Liver (tissue), 9 donors: Measurements from ENCODE around the gene ATP2B2. TPM values are rescaled to one million over a fixed set of nuclear protein-coding genes. Genes with fewer than 3 reads are reported as not detected.

Experiments used
- DNase-seq: peaks from one replicate; pipeline ENCODE4 v3.0.0-alpha.2; 2017; ENCODE audit warnings: low spot score
- H3K27ac ChIP-seq, 2 donors: one replicate each; pipeline ENCODE4 v1.7.0; 2013; ENCODE audit warnings: inconsistent platforms in 2 of 2, low read length in 2 of 2, control low read depth in 1 of 2, low read depth in 1 of 2, mild to moderate bottlenecking in 1 of 2
- H3K27me3 ChIP-seq, 4 donors: one replicate each; pipeline versions ENCODE4 v1.6.1 to v1.7.0; 2013; ENCODE audit warnings: low read length in 3 of 4, inconsistent platforms in 1 of 4, mild to moderate bottlenecking in 1 of 4, moderate library complexity in 1 of 4; ENCODE audit not compliant: control insufficient read depth in 4 of 4, insufficient read depth in 4 of 4
- H3K36me3 ChIP-seq, 4 donors: one replicate each; pipeline versions ENCODE4 v1.6.1 to v1.7.0; 2013; ENCODE audit warnings: low read length in 3 of 4, mild to moderate bottlenecking in 3 of 4, low read depth in 1 of 4, moderate library complexity in 1 of 4; ENCODE audit not compliant: control insufficient read depth in 4 of 4, insufficient read depth in 3 of 4
- H3K4me1 ChIP-seq, 4 donors: one replicate each; pipeline versions ENCODE4 v1.6.1 to v1.7.0; 2013; ENCODE audit warnings: low read length in 3 of 4, mild to moderate bottlenecking in 3 of 4, moderate library complexity in 1 of 4; ENCODE audit not compliant: control insufficient read depth in 4 of 4, insufficient read depth in 4 of 4
- H3K4me3 ChIP-seq, 3 donors: one replicate each; pipeline versions ENCODE4 v1.6.1 to v1.7.0; 2013; ENCODE audit warnings: low read length in 3 of 3, control low read depth in 1 of 3, low read depth in 1 of 3, mild to moderate bottlenecking in 1 of 3
- H3K9ac ChIP-seq, 2 donors: one replicate each; pipeline ENCODE4 v1.7.0; 2013; ENCODE audit warnings: low read length in 2 of 2, mild to moderate bottlenecking in 2 of 2, moderate library complexity in 2 of 2, control low read depth in 1 of 2, low read depth in 1 of 2
- H3K9me3 ChIP-seq, 4 donors: one replicate each; pipeline versions ENCODE4 v1.6.1 to v1.7.0; 2013; ENCODE audit warnings: low read length in 3 of 4; ENCODE audit not compliant: control insufficient read depth in 4 of 4
- EGR1 ChIP-seq, 2 donors: IDR thresholded peaks; 2 replicates each; pipeline ENCODE4 v1.6.1; 2016 to 2018; ENCODE audit warnings: antibody characterized with exemption in 2 of 2, low read depth in 2 of 2
- FOXA1 ChIP-seq: IDR thresholded peaks from 2 replicates; pipeline ENCODE4 v1.6.1; 2016; ENCODE audit warnings: antibody characterized with exemption
- FOXA2 ChIP-seq: IDR thresholded peaks from 2 replicates; pipeline ENCODE4 v1.6.1; 2016; ENCODE audit warnings: antibody characterized with exemption
- GABPA ChIP-seq, 2 donors: IDR thresholded peaks in 1 of 2; conservative IDR thresholded peaks in 1 of 2; 2 replicates each; pipeline ENCODE4 v1.6.1; 2016; ENCODE audit warnings: antibody characterized with exemption in 2 of 2, mild to moderate bottlenecking in 1 of 2, moderate library complexity in 1 of 2
- HNF4A ChIP-seq, 2 donors: conservative IDR thresholded peaks; 2 replicates each; pipeline ENCODE4 v1.6.1; 2016; ENCODE audit warnings: antibody characterized with exemption in 2 of 2, mild to moderate bottlenecking in 2 of 2
- HNF4G ChIP-seq: IDR thresholded peaks from 2 replicates; pipeline ENCODE4 v1.6.1; 2016; ENCODE audit warnings: antibody characterized with exemption
- JUND ChIP-seq, 2 donors: IDR thresholded peaks; 2 replicates each; pipeline ENCODE4 v1.6.1; 2016; ENCODE audit warnings: antibody characterized with exemption in 2 of 2
- NR2F2 ChIP-seq: IDR thresholded peaks from 2 replicates; pipeline ENCODE4 v1.6.1; 2016; ENCODE audit warnings: antibody characterized with exemption
- RAD21 ChIP-seq, 2 donors: IDR thresholded peaks; 2 replicates each; pipeline ENCODE4 v1.6.1; 2016; ENCODE audit warnings: antibody characterized with exemption in 2 of 2, mild to moderate bottlenecking in 2 of 2
- RXRA ChIP-seq, 2 donors: IDR thresholded peaks; 2 replicates each; pipeline ENCODE4 v1.6.1; 2017 to 2018; ENCODE audit warnings: antibody characterized with exemption in 2 of 2, mild to moderate bottlenecking in 1 of 2
- TAF1 ChIP-seq: conservative IDR thresholded peaks from 2 replicates; pipeline ENCODE4 v1.6.1; 2016; ENCODE audit warnings: antibody characterized with exemption, mild to moderate bottlenecking
- YY1 ChIP-seq: IDR thresholded peaks from 2 replicates; pipeline ENCODE4 v1.6.1; 2016; ENCODE audit warnings: antibody characterized with exemption, mild to moderate bottlenecking
- WGBS: extraction: QIAGEN DNeasy Blood & Tissue Kit; methylation state at CpG from one replicate; pipeline ENCODE4 v1.1.7; 2013; 5-methylcytosine and 5-hydroxymethylcytosine counted together
- polyA plus RNA-seq, 2 donors: library from polyadenylated mRNA; stranded (reverse) in 1 of 2; unstranded in 1 of 2; fragments of 200-250 nt in 1 of 2; fragments of >200 nt in 1 of 2; fragmentation: Nextera tagmentation in 1 of 2; extraction: Ambion mirVana in 1 of 2; gene quantifications; one replicate each; pipeline versions ENCODE4 v1.2.1 to v1.2.3, GENCODE V29; 2013 to 2015
- total RNA-seq, 2 donors: library from RNA; depleted of rRNA; stranded (reverse); fragments of >200 nt; gene quantifications; one replicate each; pipeline ENCODE4 v1.2.3, GENCODE V29; 2014
- TF ChIP-seq, protein P1 (sequence below): IDR thresholded peaks from 2 replicates; pipeline ENCODE4 v1.6.1; 2016; ENCODE audit warnings: antibody characterized with exemption, mild to moderate bottlenecking
- TF ChIP-seq, protein P2 (sequence below): IDR thresholded peaks from 2 replicates; pipeline ENCODE4 v1.6.1; 2016; ENCODE audit warnings: antibody characterized with exemption
- TF ChIP-seq, protein P3 (sequence below): IDR thresholded peaks from 2 replicates; pipeline ENCODE4 v1.6.1; 2016; ENCODE audit warnings: antibody characterized with exemption
- TF ChIP-seq, protein P4 (sequence below): IDR thresholded peaks from 2 replicates; pipeline ENCODE4 v1.6.1; 2016; ENCODE audit warnings: antibody characterized with exemption
- TF ChIP-seq, protein P5 (sequence below): fragments of 150-350 bp; IDR thresholded peaks from 2 replicates; pipeline ENCODE4 v1.5.1; 2017; ENCODE audit warnings: improper control_type of control experiment, low read depth, low read length; ENCODE audit not compliant: missing input control
- donor health status: healthy.
- donor health status: healthy.
- donor health status: healthy.
- donor health status: healthy.
- donor health status: healthy.

The ATP2B2 gene
- total and polyA plus RNA-seq, 4 donors, result 10.4 to 27.8 (median 20.7) TPM

DNA sequence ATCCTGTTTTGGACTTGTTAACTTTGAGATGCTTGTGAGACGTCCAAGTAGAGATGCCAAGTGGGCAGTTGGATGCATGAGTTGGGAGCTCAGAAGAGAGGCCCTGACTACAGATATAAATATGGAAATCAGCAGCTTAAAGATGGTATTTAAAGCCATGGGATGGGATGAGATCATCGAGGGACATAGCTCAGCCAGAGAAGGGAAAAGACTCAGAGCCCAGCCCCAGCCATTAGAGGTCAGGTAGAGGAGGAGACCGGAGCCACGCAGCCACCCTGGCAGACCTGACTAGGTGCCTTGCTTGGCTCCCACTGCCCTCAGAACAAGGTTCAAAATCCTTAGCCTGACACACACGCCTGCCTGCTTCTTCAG, 31.1 kb downstream of the ATP2B2 start:
- no peaks in the 10 kb centered on the region for H3K36me3 ChIP-seq
- no peak overlapping the region for H3K27ac ChIP-seq
- no peak overlapping the region for H3K9ac ChIP-seq
- WGBS, result 68% methylated on average over 5 of the region's 5 CpGs
- peaks cover 0 to 2% (median 0%) of the 10 kb centered on the region in 4 donors for H3K9me3 ChIP-seq
- TF ChIP-seq HNF4A (conservative IDR thresholded peaks at IDR 0.05), result peak in 1 of 2 donors; percentile 6
- TF ChIP-seq, protein P1, sequence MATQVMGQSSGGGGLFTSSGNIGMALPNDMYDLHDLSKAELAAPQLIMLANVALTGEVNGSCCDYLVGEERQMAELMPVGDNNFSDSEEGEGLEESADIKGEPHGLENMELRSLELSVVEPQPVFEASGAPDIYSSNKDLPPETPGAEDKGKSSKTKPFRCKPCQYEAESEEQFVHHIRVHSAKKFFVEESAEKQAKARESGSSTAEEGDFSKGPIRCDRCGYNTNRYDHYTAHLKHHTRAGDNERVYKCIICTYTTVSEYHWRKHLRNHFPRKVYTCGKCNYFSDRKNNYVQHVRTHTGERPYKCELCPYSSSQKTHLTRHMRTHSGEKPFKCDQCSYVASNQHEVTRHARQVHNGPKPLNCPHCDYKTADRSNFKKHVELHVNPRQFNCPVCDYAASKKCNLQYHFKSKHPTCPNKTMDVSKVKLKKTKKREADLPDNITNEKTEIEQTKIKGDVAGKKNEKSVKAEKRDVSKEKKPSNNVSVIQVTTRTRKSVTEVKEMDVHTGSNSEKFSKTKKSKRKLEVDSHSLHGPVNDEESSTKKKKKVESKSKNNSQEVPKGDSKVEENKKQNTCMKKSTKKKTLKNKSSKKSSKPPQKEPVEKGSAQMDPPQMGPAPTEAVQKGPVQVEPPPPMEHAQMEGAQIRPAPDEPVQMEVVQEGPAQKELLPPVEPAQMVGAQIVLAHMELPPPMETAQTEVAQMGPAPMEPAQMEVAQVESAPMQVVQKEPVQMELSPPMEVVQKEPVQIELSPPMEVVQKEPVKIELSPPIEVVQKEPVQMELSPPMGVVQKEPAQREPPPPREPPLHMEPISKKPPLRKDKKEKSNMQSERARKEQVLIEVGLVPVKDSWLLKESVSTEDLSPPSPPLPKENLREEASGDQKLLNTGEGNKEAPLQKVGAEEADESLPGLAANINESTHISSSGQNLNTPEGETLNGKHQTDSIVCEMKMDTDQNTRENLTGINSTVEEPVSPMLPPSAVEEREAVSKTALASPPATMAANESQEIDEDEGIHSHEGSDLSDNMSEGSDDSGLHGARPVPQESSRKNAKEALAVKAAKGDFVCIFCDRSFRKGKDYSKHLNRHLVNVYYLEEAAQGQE, result no peak
- H3K4me3 ChIP-seq, result no peak overlapping the region
- no peaks in the 10 kb centered on the region for H3K27me3 ChIP-seq
- H3K4me1 ChIP-seq, result peaks cover 5 to 29% (median 18%) of the 10 kb centered on the region in 4 donors
- DNase-seq, result no peak

DNA sequence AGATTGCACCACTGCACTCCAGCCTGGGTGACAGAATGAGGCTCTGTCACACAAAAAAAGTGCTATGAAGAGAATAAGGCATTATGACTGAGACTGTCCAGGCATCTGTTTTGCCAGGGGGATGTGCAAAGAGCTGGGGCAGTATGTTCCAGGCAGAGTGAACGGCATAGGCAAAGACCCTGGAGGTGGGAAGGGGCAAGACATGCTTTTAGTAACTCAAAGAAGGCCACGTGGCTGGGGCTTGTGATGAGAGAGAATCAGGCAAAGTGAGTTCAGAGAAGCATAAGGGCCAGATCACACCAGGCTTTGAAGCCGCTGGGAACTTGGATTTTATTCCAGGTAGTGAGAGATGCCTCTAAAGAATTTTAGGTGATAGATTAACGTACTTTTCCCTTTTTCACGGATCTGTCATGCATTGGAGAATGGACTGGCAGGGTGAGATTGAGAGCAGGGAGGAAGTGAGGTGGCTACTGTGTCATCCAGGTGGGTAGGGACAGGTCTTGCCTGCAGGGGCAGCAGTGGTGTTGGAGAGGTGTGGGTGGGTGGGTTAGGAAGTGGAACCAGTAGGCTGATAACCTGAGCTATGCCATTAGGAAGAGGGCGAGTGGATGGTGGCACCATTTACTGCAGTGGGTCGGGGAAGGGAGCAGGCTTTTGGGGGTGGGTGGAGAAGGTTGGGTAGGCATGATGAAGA, 31.7 kb downstream of the ATP2B2 start:
- Histone ChIP-seq H3K9me3 (peaks cover 0 to 2% (median 0%) of the 10 kb centered on the region in 4 donors), H3K27ac (no peak overlapping the region), H3K4me1 (peaks cover 5 to 28% (median 17%) of the 10 kb centered on the region in 4 donors), H3K4me3 (no peak overlapping the region), H3K27me3 (no peaks in the 10 kb centered on the region), H3K9ac (no peak overlapping the region), H3K36me3 (no peaks in the 10 kb centered on the region)
- TF ChIP-seq NR2F2 (no peak), RAD21 (IDR thresholded peaks at IDR 0.05) (no peak), RXRA (IDR thresholded peaks at IDR 0.05) (no peak), HNF4A (conservative IDR thresholded peaks at IDR 0.05) (no peak), JUND (IDR thresholded peaks at IDR 0.05) (no peak), GABPA (IDR thresholded peaks at IDR 0.05 in 1 of 2, conservative IDR thresholded peaks at IDR 0.05 in 1 of 2) (no peak), FOXA1 (no peak), EGR1 (IDR thresholded peaks at IDR 0.05; ENCODE audit: low read depth in 2 of 2) (no peak), HNF4G (no peak), YY1 (no peak), TAF1 (no peak), FOXA2 (no peak)
- TF ChIP-seq, protein P2, sequence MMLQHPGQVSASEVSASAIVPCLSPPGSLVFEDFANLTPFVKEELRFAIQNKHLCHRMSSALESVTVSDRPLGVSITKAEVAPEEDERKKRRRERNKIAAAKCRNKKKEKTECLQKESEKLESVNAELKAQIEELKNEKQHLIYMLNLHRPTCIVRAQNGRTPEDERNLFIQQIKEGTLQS, result no peak
- TF ChIP-seq, protein P1, result no peak
- TF ChIP-seq, protein P3, sequence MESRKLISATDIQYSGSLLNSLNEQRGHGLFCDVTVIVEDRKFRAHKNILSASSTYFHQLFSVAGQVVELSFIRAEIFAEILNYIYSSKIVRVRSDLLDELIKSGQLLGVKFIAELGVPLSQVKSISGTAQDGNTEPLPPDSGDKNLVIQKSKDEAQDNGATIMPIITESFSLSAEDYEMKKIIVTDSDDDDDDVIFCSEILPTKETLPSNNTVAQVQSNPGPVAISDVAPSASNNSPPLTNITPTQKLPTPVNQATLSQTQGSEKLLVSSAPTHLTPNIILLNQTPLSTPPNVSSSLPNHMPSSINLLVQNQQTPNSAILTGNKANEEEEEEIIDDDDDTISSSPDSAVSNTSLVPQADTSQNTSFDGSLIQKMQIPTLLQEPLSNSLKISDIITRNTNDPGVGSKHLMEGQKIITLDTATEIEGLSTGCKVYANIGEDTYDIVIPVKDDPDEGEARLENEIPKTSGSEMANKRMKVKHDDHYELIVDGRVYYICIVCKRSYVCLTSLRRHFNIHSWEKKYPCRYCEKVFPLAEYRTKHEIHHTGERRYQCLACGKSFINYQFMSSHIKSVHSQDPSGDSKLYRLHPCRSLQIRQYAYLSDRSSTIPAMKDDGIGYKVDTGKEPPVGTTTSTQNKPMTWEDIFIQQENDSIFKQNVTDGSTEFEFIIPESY, result no peak
- TF ChIP-seq, protein P4, sequence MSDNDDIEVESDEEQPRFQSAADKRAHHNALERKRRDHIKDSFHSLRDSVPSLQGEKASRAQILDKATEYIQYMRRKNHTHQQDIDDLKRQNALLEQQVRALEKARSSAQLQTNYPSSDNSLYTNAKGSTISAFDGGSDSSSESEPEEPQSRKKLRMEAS, result no peak
- TF ChIP-seq, protein P5, sequence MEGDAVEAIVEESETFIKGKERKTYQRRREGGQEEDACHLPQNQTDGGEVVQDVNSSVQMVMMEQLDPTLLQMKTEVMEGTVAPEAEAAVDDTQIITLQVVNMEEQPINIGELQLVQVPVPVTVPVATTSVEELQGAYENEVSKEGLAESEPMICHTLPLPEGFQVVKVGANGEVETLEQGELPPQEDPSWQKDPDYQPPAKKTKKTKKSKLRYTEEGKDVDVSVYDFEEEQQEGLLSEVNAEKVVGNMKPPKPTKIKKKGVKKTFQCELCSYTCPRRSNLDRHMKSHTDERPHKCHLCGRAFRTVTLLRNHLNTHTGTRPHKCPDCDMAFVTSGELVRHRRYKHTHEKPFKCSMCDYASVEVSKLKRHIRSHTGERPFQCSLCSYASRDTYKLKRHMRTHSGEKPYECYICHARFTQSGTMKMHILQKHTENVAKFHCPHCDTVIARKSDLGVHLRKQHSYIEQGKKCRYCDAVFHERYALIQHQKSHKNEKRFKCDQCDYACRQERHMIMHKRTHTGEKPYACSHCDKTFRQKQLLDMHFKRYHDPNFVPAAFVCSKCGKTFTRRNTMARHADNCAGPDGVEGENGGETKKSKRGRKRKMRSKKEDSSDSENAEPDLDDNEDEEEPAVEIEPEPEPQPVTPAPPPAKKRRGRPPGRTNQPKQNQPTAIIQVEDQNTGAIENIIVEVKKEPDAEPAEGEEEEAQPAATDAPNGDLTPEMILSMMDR, result no peak
- DNase-seq, result no peak
- WGBS, result 83% methylated on average over 7 of the region's 7 CpGs
